SU-DHL-6 (cell line): ENCODE results near the gene TGFB1.

Source experiments
- H2AFZ ChIP-seq: fragments of 200-600 bp; sonication (generic); 2 replicates; pipeline ENCODE4 v1.6.1; 2014; ENCODE audit warnings: low read depth, mild to moderate bottlenecking, moderate library complexity, mixed read lengths, antibody characterized with exemption, low read length; ENCODE audit not compliant: severe bottlenecking
- H3F3A ChIP-seq: fragments of 200-600 bp; shearing (Covaris generic); 2 replicates; pipeline ENCODE4 v1.6.0; 2016; ENCODE audit warnings: antibody characterized with exemption, mild to moderate bottlenecking; ENCODE audit not compliant: insufficient read depth
- H3K27ac ChIP-seq: fragments of 200-600 bp; sonication (generic); 2 replicates; pipeline ENCODE4 v1.5.1; 2016; ENCODE audit warnings: low read depth, mild to moderate bottlenecking, low read length, moderate library complexity, mixed read lengths
- H3K27me3 ChIP-seq: fragments of 200-600 bp; sonication (generic), shearing (Covaris generic); 2 replicates; pipeline ENCODE4 v1.6.0; 2014; ENCODE audit warnings: mild to moderate bottlenecking, low read length
- H3K36me3 ChIP-seq: fragments of 200-600 bp; sonication (generic); 2 replicates; pipeline ENCODE4 v1.6.1; 2014; ENCODE audit warnings: mild to moderate bottlenecking, low read length, mixed read lengths
- H3K4me2 ChIP-seq: fragments of 300-600, 200-600 bp; shearing (Covaris generic), sonication (generic); 2 replicates; pipeline ENCODE4 v1.6.0; 2014; ENCODE audit warnings: low read length, low read depth, mild to moderate bottlenecking; ENCODE audit not compliant: poor library complexity, severe bottlenecking
- H3K4me3 ChIP-seq: fragments of 200-600 bp; sonication (generic); 2 replicates; pipeline ENCODE4 v1.5.1; 2014; ENCODE audit warnings: antibody characterized with exemption, low read length, mild to moderate bottlenecking, mixed read lengths; ENCODE audit not compliant: insufficient read depth, poor library complexity, severe bottlenecking
- H3K79me2 ChIP-seq: fragments of 200-600 bp; sonication (generic); 2 replicates; pipeline ENCODE4 v1.6.1; 2014; ENCODE audit warnings: mild to moderate bottlenecking, low read length, moderate library complexity; ENCODE audit not compliant: insufficient read depth
- H3K9ac ChIP-seq: fragments of 200-600 bp; sonication (generic); 2 replicates; pipeline ENCODE4 v1.7.0; 2014; ENCODE audit warnings: mild to moderate bottlenecking, low read length
- H3K9me2 ChIP-seq: fragments of 200-600 bp; sonication (generic); replicated peaks from 2 replicates; pipeline ENCODE4 v1.6.1; 2014; ENCODE audit warnings: low read length; ENCODE audit not compliant: insufficient read depth
- H3K9me3 ChIP-seq: fragments of 200-600 bp; sonication (generic); 2 replicates; pipeline ENCODE4 v1.6.1; 2014; ENCODE audit warnings: low read length, mixed read lengths; ENCODE audit not compliant: insufficient read depth
- H4K20me1 ChIP-seq: fragments of 200-600 bp; sonication (generic); 2 replicates; pipeline ENCODE4 v1.6.1; 2014; ENCODE audit warnings: low read depth, mild to moderate bottlenecking, antibody characterized with exemption, low read length, moderate library complexity, mixed read lengths
- EZH2phosphoT487 ChIP-seq: fragments of 200-600 bp; sonication (generic), shearing (Covaris generic); conservative IDR thresholded peaks from 2 replicates; pipeline ENCODE4 v1.6.1; 2018; ENCODE audit warnings: mild to moderate bottlenecking, antibody characterized with exemption, low read length, moderate library complexity, mixed read lengths
- TF ChIP-seq, protein P1 (sequence below): fragments of 200-600 bp; sonication (generic); IDR thresholded peaks from one replicate; pipeline ENCODE4 v1.5.1; 2017; ENCODE audit warnings: antibody characterized with exemption, mild to moderate bottlenecking, low read length, moderate library complexity; ENCODE audit not compliant: insufficient read depth, poor library complexity, severe bottlenecking

The TGFB1 gene

DNA sequence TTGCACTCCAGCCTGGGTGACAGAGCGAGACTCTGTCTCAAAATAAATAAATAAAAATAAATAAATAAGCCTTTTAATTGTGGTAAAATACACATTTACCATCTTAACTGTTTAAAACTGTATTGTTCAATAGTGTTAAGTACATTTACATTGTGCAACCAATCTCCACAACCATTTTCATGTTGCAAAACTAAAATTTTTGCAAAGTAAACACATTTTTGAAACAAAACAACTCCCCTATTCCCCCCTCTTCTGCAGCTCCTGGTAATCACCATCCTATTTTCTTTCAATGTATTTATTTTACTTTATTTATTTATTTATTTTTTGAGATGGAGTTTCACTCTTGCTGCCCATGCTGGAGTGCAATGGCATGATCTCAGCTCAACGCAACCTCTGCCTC is 16.0 kb upstream of the TGFB1 start:
- no peaks in the 10 kb centered on the region for H4K20me1 ChIP-seq
- H3K9me3 ChIP-seq, result no peaks in the 10 kb centered on the region
- no peak overlapping the region for H2AFZ ChIP-seq
- H3K9ac ChIP-seq, result no peak overlapping the region
- H3K79me2 ChIP-seq, result peaks cover 11% of the 10 kb centered on the region; the same call in 1 of the 2 replicates
- TF ChIP-seq, protein P1, sequence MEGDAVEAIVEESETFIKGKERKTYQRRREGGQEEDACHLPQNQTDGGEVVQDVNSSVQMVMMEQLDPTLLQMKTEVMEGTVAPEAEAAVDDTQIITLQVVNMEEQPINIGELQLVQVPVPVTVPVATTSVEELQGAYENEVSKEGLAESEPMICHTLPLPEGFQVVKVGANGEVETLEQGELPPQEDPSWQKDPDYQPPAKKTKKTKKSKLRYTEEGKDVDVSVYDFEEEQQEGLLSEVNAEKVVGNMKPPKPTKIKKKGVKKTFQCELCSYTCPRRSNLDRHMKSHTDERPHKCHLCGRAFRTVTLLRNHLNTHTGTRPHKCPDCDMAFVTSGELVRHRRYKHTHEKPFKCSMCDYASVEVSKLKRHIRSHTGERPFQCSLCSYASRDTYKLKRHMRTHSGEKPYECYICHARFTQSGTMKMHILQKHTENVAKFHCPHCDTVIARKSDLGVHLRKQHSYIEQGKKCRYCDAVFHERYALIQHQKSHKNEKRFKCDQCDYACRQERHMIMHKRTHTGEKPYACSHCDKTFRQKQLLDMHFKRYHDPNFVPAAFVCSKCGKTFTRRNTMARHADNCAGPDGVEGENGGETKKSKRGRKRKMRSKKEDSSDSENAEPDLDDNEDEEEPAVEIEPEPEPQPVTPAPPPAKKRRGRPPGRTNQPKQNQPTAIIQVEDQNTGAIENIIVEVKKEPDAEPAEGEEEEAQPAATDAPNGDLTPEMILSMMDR, result no peak
- TF ChIP-seq EZH2phosphoT487, result no peak
- H3K27me3 ChIP-seq, result no peaks in the 10 kb centered on the region
- no peaks in the 10 kb centered on the region for H3K9me2 ChIP-seq
- H3K36me3 ChIP-seq, result no peaks in the 10 kb centered on the region
- H3K27ac ChIP-seq, result no peak overlapping the region
- no peak overlapping the region for H3K4me2 ChIP-seq
- no peak overlapping the region for H3K4me3 ChIP-seq
- H3F3A ChIP-seq, result no peaks in the 10 kb centered on the region

DNA sequence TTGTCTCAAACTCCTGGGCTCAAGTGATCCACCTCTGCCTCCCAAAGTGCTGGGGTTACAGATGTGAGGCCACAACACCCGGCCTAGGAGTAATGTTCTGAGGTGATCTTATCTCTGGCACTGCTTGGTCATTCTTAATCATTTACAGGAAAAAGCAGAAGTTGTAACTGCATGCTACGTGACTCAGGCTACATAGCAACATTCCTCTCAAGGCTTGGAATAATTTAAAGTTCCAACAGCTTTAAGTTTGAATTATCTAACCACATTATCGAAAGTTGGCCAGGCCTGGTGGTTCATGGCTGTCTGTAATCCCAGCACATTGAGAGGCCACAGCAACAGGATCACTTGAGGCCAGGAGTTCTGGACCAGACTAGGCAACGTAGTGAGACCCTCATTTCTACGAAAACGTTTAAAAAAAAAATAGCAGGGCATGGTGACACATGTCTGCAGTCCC is 14.2 kb upstream of the TGFB1 start:
- Histone ChIP-seq H3K9ac (no peak overlapping the region), H2AFZ (no peak overlapping the region), H3K27me3 (no peaks in the 10 kb centered on the region), H3K9me3 (no peaks in the 10 kb centered on the region), H3K27ac (no peak overlapping the region), H4K20me1 (no peaks in the 10 kb centered on the region), H3K9me2 (no peaks in the 10 kb centered on the region), H3K36me3 (no peaks in the 10 kb centered on the region), H3K4me3 (no peak overlapping the region), H3F3A (no peaks in the 10 kb centered on the region), H3K4me2 (no peak overlapping the region), H3K79me2 (peaks cover 17% of the 10 kb centered on the region; the same call in 1 of the 2 replicates)
- TF ChIP-seq EZH2phosphoT487, result no peak
- TF ChIP-seq, protein P1, result no peak

DNA sequence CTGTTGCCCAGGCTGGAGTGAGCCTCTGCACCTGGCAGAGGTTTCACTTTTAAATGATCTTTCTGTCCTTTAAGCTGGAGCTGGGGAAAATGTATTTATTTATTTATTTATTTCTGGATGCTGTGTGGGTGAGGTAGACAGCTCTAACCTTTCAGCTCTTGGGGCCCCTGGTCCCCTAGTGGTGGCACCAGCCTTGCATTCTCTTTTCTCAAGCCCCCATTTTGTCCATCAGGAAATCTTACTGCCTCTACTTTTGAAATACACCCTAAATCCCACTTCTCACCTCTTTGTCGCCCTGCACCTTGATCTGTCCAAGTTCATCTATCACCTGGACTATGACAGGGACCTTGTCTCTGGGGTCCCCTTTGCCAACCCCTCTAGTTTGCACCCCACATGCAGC is 12.4 kb upstream of the TGFB1 start:
- Histone ChIP-seq H3K4me3 (no peak overlapping the region), H3K9me3 (no peaks in the 10 kb centered on the region), H3K27me3 (no peaks in the 10 kb centered on the region), H2AFZ (no peak overlapping the region), H3K4me2 (no peak overlapping the region), H3K79me2 (peaks cover 17% of the 10 kb centered on the region; the same call in 1 of the 2 replicates), H3K27ac (no peak overlapping the region), H3F3A (peaks cover 5% of the 10 kb centered on the region; the same call in 1 of the 2 replicates), H4K20me1 (no peaks in the 10 kb centered on the region), H3K36me3 (no peaks in the 10 kb centered on the region), H3K9ac (no peak overlapping the region), H3K9me2 (no peaks in the 10 kb centered on the region)
- TF ChIP-seq, protein P1, result no peak
- no peak for TF ChIP-seq EZH2phosphoT487
